HG03280 (cell line): Measurements from ENCODE around the gene PDCD10.
A peak's percentile ranks its signal among the peaks of the same experiment; 100 is the strongest.

Source experiments
- ATAC-seq: cut with Tn5 transposase; IDR thresholded peaks from one replicate; pipeline ENCODE4 v1.9.1; 2021; ENCODE audit warnings: mild to moderate bottlenecking, moderate library complexity; ENCODE audit not compliant: unreplicated experiment

The PDCD10 gene

GRCh38 chr3:167735233-167736138 lies 794 bp upstream of the PDCD10 start, which contains the start of gene SERPINI1:
SERPINI1 (plus strand) TSS chr3:167735721; CDS start chr3:167789129, 53,408 bp downstream.
- peak; percentile 59 for ATAC-seq

- ATAC-seq: no peak
These were observed 663 bp downstream of the PDCD10 start for GRCh38 chr3:167733961-167734497.

- no peak for ATAC-seq
These were observed 2.2 kb downstream of the PDCD10 start for GRCh38 chr3:167732313-167733065.

- ATAC-seq: no peak
These were observed 3.3 kb downstream of the PDCD10 start for GRCh38 chr3:167731393-167731792.

GRCh38 chr3:167729591-167729990 lies 5.1 kb downstream of the PDCD10 start:
- no peak for ATAC-seq

GRCh38 chr3:167728632-167729323 lies 5.9 kb downstream of the PDCD10 start:
- ATAC-seq: no peak

GRCh38 chr3:167728176-167728575 lies 6.5 kb downstream of the PDCD10 start:
- no peak for ATAC-seq

- ATAC-seq: no peak
These were observed 10.8 kb downstream of the PDCD10 start for GRCh38 chr3:167723872-167724271.

GRCh38 chr3:167723025-167723512 lies 11.6 kb downstream of the PDCD10 start:
- ATAC-seq: no peak

GRCh38 chr3:167718582-167718981 lies 16.1 kb downstream of the PDCD10 start:
- no peak for ATAC-seq

- ATAC-seq: no peak
These were observed 17.8 kb downstream of the PDCD10 start for GRCh38 chr3:167716920-167717319.

GRCh38 chr3:167714871-167715270 lies 19.8 kb downstream of the PDCD10 start:
- no peak for ATAC-seq

- ATAC-seq: no peak
These were observed 22.2 kb downstream of the PDCD10 start for GRCh38 chr3:167712445-167712844.

GRCh38 chr3:167711439-167711838 lies 23.3 kb downstream of the PDCD10 start:
- no peak for ATAC-seq

- ATAC-seq: no peak
These were observed 24.1 kb downstream of the PDCD10 start for GRCh38 chr3:167710552-167710951.

- ATAC-seq: no peak
These were observed 25.0 kb downstream of the PDCD10 start for GRCh38 chr3:167709690-167710089.

- no peak for ATAC-seq
These were observed 28.9 kb downstream of the PDCD10 start for GRCh38 chr3:167705840-167706239.

- ATAC-seq: no peak
These were observed 33.8 kb downstream of the PDCD10 start for GRCh38 chr3:167700926-167701325.

GRCh38 chr3:167700046-167700445 lies 34.6 kb downstream of the PDCD10 start:
- no peak for ATAC-seq

GRCh38 chr3:167694121-167694520 lies 40.6 kb downstream of the PDCD10 start:
- ATAC-seq: no peak

GRCh38 chr3:167691366-167691765 lies 43.3 kb downstream of the PDCD10 start:
- ATAC-seq: peak; percentile 100
